GM12878 (cell line): ENCODE data around the gene UBE2O. TPM values are rescaled to one million over a fixed set of nuclear protein-coding genes. Genes with fewer than 3 reads are reported as not detected.

Experiments
- ATAC-seq: fragments of 200-7000 bp; cut with Tn5 transposase; 3 replicates; pipeline ENCODE4 v1.9.1; 2020; ENCODE audit warnings: mild to moderate bottlenecking, moderate library complexity
- BruUV-seq: library from RNA; stranded (reverse); fragments of 400-500 nt; replicated peaks from 2 replicates; lab custom pipeline; 2021; lab: Mats Ljungman, UMichigan
- CTCF ChIA-PET: fragments of 300-600 bp; sonication (Branson Sonifier 250); formaldehyde crosslinking; extraction: SDS; loops from one replicate; lab custom pipeline; 2021; ENCODE audit warnings: inconsistent platforms; lab: Yijun Ruan, JAX
- POLR2A ChIA-PET: fragments of 350-600 bp; formaldehyde crosslinking; extraction: SDS; loops from one replicate; lab custom pipeline; 2021; ENCODE audit warnings: inconsistent platforms; lab: Charles Lee
- RAD21 ChIA-PET: fragments of 300-600 bp; sonication (Branson Sonifier 250); formaldehyde crosslinking; loops from one replicate; lab custom pipeline; 2023; ENCODE audit warnings: antibody characterized with exemption; ENCODE audit not compliant: unreplicated experiment; lab: Charles Lee
- SMC1A ChIA-PET: fragments of 300-600 bp; sonication (Branson Sonifier 250); formaldehyde crosslinking; loops from one replicate; lab custom pipeline; 2023; ENCODE audit not compliant: unreplicated experiment, uncharacterized antibody; lab: Charles Lee
- DNase-seq: peaks from one replicate; pipeline ENCODE4 v3.0.0-alpha.2; 2011; ENCODE audit warnings: low read depth, low spot score
- FAIRE-seq: peaks from 3 replicates; lab custom pipeline; 2011; peaks lifted over from hg19 to GRCh38; lab: Jason Lieb, UNC
- H2AFZ ChIP-seq: 2 replicates; pipeline ENCODE4 v1.6.0; 2011; ENCODE audit warnings: low read depth, low read length, control low read depth; ENCODE audit not compliant: control insufficient read depth
- H3K27ac ChIP-seq: 2 replicates; pipeline ENCODE4 v1.5.1; 2011; ENCODE audit warnings: control low read depth; ENCODE audit not compliant: control insufficient read depth, insufficient read depth
- H3K27me3 ChIP-seq, 2 experiments: replicated peaks in 1 of 2; 2 replicates each; pipeline versions ENCODE4 v1.6.0 to v1.6.1; 2011; ENCODE audit warnings: low read length in 1 of 2; ENCODE audit not compliant: control insufficient read depth in 2 of 2, insufficient read depth in 2 of 2
- H3K36me3 ChIP-seq, 2 experiments: 2 replicates each; pipeline ENCODE4 v1.5.1; 2011; ENCODE audit warnings: low read length in 1 of 2; ENCODE audit not compliant: control insufficient read depth in 2 of 2, insufficient read depth in 2 of 2
- H3K4me1 ChIP-seq: 2 replicates; pipeline ENCODE4 v1.6.1; 2011; ENCODE audit warnings: mild to moderate bottlenecking, low read length, moderate library complexity, mixed read lengths; ENCODE audit not compliant: control insufficient read depth, insufficient read depth
- H3K4me2 ChIP-seq: 2 replicates; pipeline ENCODE4 v1.6.0; 2011; ENCODE audit warnings: control low read depth; ENCODE audit not compliant: control insufficient read depth, insufficient read depth
- H3K4me3 ChIP-seq: fragments of 200-600 bp; sonication (generic); 2 replicates; pipeline ENCODE4 v1.5.1; 2016
- H3K79me2 ChIP-seq: 2 replicates; pipeline ENCODE4 v1.6.0; 2011; ENCODE audit warnings: low read length; ENCODE audit not compliant: control insufficient read depth, insufficient read depth
- H3K9ac ChIP-seq: 2 replicates; pipeline ENCODE4 v1.8.0; 2011; ENCODE audit warnings: low read length, control low read depth, mixed read lengths; ENCODE audit not compliant: control insufficient read depth, insufficient read depth
- H3K9me3 ChIP-seq: replicated peaks from 3 replicates; pipeline ENCODE4 v1.5.1; 2011; ENCODE audit warnings: mild to moderate bottlenecking, low read length; ENCODE audit not compliant: control insufficient read depth, insufficient read depth
- H4K20me1 ChIP-seq: 2 replicates; pipeline ENCODE4 v1.6.0; 2011; ENCODE audit not compliant: control insufficient read depth, insufficient read depth
- KAT2A ChIP-seq: conservative IDR thresholded peaks from 2 replicates; pipeline ENCODE4 v1.6.1; 2011; ENCODE audit warnings: low read depth, low read length; ENCODE audit not compliant: control insufficient read depth
- POLR2A ChIP-seq: IDR thresholded peaks from 2 replicates; pipeline ENCODE4 v1.6.1; 2011; ENCODE audit warnings: low read depth, mild to moderate bottlenecking, low read length
- SREBF2 ChIP-seq: IDR thresholded peaks from 2 replicates; pipeline ENCODE4 v1.6.1; 2012; ENCODE audit warnings: mild to moderate bottlenecking, low read length
- TCF3 ChIP-seq: IDR thresholded peaks from 2 replicates; pipeline ENCODE4 v1.6.1; 2012; ENCODE audit warnings: low read depth, mild to moderate bottlenecking, low read length, borderline replicate concordance; ENCODE audit not compliant: insufficient read depth
- WGBS: methylation state at CpG from one replicate; pipeline ENCODE4 v1.1.6; 2016; ENCODE audit warnings: low lambda C conversion rate; ENCODE audit not compliant: insufficient replicate concordance, insufficient coverage; ENCODE audit errors: missing lambda C conversion rate; 5-methylcytosine and 5-hydroxymethylcytosine counted together
- in situ Hi-C: fragments of 300-500 bp; cut with MboI; formaldehyde crosslinking; loops from 9 replicates; pipeline ENCODE4 v1.14.3; 2018; ENCODE audit warnings: mixed read lengths
- intact Hi-C: fragments of 100-400 bp; cut with micrococcal nuclease; formaldehyde crosslinking; loops from one replicate; pipeline ENCODE4 v1.14.2; 2022; ENCODE audit not compliant: unreplicated experiment
- polyA plus RNA-seq, 11 experiments: library from polyadenylated mRNA; depleted of rRNA in 4 of 11; unstranded in 6 of 11; stranded (reverse) in 5 of 11; fragments of >200 nt; fragmentation: Nextera tagmentation in 4 of 11; fragmentation: Illumina TruSeq in 1 of 11; extraction: Ambion mirVana in 4 of 11; extraction: Trizol in 1 of 11; gene quantifications; 1 replicate in 1 of 11; 2 replicates in 10 of 11; pipeline versions ENCODE4 v1.2.1 to v1.2.3, GENCODE V29; 2011 to 2016; ENCODE audit warnings: inconsistent platforms in 2 of 11, missing spikeins in 2 of 11, low read depth in 1 of 11
- total RNA-seq, 4 experiments: library from RNA; depleted of rRNA in 3 of 4; stranded (reverse); fragments of >200 nt in 3 of 4; fragmentation: Illumina TruSeq in 1 of 4; extraction: Trizol in 1 of 4; gene quantifications; 2 replicates each; pipeline versions ENCODE4 v1.2.1 to v1.2.3, GENCODE V29; 2013 to 2021
- TF ChIP-seq, protein P1 (sequence below): fragments of 450-650 bp; IDR thresholded peaks from 2 replicates; pipeline ENCODE4 v1.6.1; 2017; ENCODE audit warnings: antibody characterized with exemption, mild to moderate bottlenecking, moderate library complexity
- TF ChIP-seq, protein P2 (sequence below): IDR thresholded peaks from 2 replicates; pipeline ENCODE4 v1.6.1; 2011; ENCODE audit warnings: borderline replicate concordance, low read depth, mild to moderate bottlenecking, moderate library complexity, mixed read lengths, low read length; ENCODE audit not compliant: insufficient read depth; ENCODE audit errors: extremely low read length
- TF ChIP-seq, protein P3 (sequence below): fragments of 450-650 bp; formaldehyde crosslinking; IDR thresholded peaks from 2 replicates; pipeline ENCODE4 v1.4.0; 2022; ENCODE audit warnings: mild to moderate bottlenecking, moderate library complexity
- TF ChIP-seq, protein P4 (sequence below): IDR thresholded peaks from 2 replicates; pipeline ENCODE4 v1.6.1; 2011; ENCODE audit warnings: mild to moderate bottlenecking, low read depth, low read length, moderate library complexity; ENCODE audit not compliant: insufficient replicate concordance
- TF ChIP-seq, protein P5 (sequence below): IDR thresholded peaks from 2 replicates; pipeline ENCODE4 v1.6.1; 2011; ENCODE audit warnings: low read depth, mild to moderate bottlenecking, low read length, moderate library complexity, borderline replicate concordance; ENCODE audit errors: extremely low read depth

Gene UBE2O
- total and polyA plus RNA-seq, 10 of the 15 experiments (the other 5 are each of a cell fraction or from before 2014, with no cell fraction given) = 2.1 to 39.0 (median 14.1) TPM

DNA sequence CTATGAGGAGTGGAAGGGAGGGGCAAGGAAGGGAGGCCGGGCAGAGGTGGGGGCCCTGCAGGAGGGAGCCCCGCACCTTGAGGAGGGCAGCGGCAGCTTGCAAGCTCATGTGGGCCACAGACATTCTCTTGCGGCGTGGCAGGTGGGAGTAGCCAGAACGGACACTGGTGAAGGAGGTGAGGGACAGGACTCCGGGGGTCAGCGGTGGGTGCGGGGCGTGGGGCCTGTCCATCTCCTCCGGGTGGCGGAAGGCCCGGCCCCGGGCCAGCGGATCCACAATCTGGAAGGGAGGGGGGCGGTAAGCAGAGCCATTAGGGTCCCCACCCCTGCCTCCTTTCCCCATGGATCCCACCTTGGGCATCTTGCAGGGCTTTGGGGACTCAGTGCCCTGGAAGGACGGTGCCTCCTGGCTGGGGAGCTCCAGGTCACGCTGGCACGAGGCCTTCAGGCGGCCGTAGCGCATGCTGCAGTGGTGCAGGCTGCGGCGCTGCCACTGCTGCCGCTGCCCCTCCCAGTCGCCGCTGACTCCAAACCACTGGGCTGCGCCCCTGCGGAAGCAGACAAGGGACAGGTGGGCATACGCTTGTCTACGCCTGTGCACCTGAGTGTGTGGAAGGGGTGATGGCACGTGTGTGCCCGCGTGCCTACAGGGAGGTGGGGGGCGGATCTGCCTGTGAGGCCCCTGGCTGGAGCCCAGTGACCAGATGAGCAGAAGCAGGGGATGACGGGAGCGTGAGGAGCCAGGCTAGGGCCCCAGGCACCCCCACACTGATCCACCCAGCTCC lies 26.0 kb upstream of the UBE2O start (continued):
- TF ChIP-seq, protein P1, sequence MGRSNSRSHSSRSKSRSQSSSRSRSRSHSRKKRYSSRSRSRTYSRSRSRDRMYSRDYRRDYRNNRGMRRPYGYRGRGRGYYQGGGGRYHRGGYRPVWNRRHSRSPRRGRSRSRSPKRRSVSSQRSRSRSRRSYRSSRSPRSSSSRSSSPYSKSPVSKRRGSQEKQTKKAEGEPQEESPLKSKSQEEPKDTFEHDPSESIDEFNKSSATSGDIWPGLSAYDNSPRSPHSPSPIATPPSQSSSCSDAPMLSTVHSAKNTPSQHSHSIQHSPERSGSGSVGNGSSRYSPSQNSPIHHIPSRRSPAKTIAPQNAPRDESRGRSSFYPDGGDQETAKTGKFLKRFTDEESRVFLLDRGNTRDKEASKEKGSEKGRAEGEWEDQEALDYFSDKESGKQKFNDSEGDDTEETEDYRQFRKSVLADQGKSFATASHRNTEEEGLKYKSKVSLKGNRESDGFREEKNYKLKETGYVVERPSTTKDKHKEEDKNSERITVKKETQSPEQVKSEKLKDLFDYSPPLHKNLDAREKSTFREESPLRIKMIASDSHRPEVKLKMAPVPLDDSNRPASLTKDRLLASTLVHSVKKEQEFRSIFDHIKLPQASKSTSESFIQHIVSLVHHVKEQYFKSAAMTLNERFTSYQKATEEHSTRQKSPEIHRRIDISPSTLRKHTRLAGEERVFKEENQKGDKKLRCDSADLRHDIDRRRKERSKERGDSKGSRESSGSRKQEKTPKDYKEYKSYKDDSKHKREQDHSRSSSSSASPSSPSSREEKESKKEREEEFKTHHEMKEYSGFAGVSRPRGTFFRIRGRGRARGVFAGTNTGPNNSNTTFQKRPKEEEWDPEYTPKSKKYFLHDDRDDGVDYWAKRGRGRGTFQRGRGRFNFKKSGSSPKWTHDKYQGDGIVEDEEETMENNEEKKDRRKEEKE = no peak
- TF ChIP-seq, all 136 proteins: peak for 0

DNA sequence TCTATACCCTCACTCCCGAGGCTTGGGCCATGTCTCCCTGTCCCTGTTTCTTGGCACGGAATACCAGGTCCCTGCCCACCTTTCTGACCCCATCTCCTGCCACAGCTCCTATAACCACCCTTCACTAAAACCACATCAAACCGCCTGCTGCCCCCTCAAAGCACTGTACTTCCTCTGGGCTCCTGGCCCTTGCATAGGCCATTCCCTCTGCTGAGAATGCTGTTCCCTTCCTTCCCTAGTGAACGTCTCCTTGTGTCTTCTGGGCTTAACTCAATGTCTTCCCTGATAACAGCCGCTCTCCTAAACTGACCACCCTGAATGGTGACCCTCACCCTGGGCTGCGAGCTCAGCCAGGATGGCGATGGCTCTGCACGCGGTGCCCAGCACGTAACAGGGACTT lies 25.1 kb upstream of the UBE2O start:
- 82% methylated on average over 10 of the region's 10 CpGs for WGBS
- CTCF ChIA-PET = interaction anchor here (1.7 kb wide), 1 partner anchor 29 kb away, joined by 5 read pairs; no protein-coding TSS in a partner anchor
- intact Hi-C loops = no loop called here
- SMC1A ChIA-PET = no interaction called here
- H3K79me2 ChIP-seq = peaks cover 8% of the 10 kb centered on the region; the same call in 1 of the 2 replicates
- peaks cover 32% of the 10 kb centered on the region for H3K4me1 ChIP-seq
- DNase-seq (no peak), FAIRE-seq (no peak), ATAC-seq (no peak)
- no peak overlapping the region for H3K4me2 ChIP-seq
- H3K27me3 ChIP-seq = no peaks in the 10 kb centered on the region
- H3K9ac ChIP-seq = no peak overlapping the region
- POLR2A ChIA-PET = interaction anchor here (1.1 to 2.5 kb wide), 2 partner anchors 15 to 22 kb away, joined by 3 to 8 read pairs; no protein-coding TSS in a partner anchor
- RAD21 ChIA-PET = interaction anchor here (0.9 kb wide), 1 partner anchor 15 kb away, joined by 3 read pairs; no protein-coding TSS in a partner anchor
- H3K4me3 ChIP-seq = no peak overlapping the region
- BruUV-seq = no TSS peak
- H3K9me3 ChIP-seq = no peaks in the 10 kb centered on the region
- no peak overlapping the region for H2AFZ ChIP-seq
- H3K27ac ChIP-seq = no peak overlapping the region
- in situ Hi-C loops = no loop called here
- peaks cover 4 to 5% of the 10 kb centered on the region in 2 experiments; a peak in 3 of 4 replicates for H3K36me3 ChIP-seq
- no peaks in the 10 kb centered on the region for H4K20me1 ChIP-seq
- TF ChIP-seq, protein P2, sequence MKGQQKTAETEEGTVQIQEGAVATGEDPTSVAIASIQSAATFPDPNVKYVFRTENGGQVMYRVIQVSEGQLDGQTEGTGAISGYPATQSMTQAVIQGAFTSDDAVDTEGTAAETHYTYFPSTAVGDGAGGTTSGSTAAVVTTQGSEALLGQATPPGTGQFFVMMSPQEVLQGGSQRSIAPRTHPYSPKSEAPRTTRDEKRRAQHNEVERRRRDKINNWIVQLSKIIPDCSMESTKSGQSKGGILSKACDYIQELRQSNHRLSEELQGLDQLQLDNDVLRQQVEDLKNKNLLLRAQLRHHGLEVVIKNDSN = no peak
- TF ChIP-seq SREBF2 (no peak), KAT2A (no peak), TCF3 (no peak), POLR2A (no peak)
- TF ChIP-seq, protein P3, sequence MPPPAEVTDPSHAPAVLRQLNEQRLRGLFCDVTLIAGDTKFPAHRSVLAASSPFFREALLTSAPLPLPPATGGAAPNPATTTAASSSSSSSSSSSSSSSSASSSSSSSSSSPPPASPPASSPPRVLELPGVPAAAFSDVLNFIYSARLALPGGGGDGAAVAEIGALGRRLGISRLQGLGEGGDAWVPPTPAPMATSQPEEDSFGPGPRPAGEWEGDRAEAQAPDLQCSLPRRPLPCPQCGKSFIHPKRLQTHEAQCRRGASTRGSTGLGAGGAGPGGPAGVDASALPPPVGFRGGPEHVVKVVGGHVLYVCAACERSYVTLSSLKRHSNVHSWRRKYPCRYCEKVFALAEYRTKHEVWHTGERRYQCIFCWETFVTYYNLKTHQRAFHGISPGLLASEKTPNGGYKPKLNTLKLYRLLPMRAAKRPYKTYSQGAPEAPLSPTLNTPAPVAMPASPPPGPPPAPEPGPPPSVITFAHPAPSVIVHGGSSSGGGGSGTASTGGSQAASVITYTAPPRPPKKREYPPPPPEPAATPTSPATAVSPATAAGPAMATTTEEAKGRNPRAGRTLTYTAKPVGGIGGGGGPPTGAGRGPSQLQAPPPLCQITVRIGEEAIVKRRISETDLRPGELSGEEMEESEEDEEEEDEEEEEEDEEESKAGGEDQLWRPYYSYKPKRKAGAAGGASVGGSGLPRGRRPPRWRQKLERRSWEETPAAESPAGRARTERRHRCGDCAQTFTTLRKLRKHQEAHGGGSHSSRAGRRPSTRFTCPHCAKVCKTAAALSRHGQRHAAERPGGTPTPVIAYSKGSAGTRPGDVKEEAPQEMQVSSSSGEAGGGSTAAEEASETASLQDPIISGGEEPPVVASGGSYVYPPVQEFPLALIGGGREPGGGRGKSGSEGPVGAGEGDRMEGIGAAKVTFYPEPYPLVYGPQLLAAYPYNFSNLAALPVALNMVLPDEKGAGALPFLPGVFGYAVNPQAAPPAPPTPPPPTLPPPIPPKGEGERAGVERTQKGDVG (CRISPR knock-in tag) = no peak
- TF ChIP-seq, protein P4, sequence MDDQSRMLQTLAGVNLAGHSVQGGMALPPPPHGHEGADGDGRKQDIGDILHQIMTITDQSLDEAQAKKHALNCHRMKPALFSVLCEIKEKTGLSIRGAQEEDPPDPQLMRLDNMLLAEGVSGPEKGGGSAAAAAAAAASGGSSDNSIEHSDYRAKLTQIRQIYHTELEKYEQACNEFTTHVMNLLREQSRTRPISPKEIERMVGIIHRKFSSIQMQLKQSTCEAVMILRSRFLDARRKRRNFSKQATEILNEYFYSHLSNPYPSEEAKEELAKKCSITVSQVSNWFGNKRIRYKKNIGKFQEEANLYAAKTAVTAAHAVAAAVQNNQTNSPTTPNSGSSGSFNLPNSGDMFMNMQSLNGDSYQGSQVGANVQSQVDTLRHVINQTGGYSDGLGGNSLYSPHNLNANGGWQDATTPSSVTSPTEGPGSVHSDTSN = no peak
- TF ChIP-seq, protein P5, sequence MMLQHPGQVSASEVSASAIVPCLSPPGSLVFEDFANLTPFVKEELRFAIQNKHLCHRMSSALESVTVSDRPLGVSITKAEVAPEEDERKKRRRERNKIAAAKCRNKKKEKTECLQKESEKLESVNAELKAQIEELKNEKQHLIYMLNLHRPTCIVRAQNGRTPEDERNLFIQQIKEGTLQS = no peak
